Stimulated activated CD8-positive, alpha-beta memory T cell treated with anti-CD3 and anti-CD28 coated beads, Interleukin-4, amount 100 ng/mL, for 4 hours (primary cell): ENCODE data around the gene RAB15.
A peak's percentile ranks its signal among the peaks of the same experiment; 100 is the strongest.

Experiments
- DNase-seq, 2 donors: peaks; one replicate each; pipeline ENCODE4 v3.0.0-alpha.2; 2020; ENCODE audit warnings: low read depth in 2 of 2, low spot score in 1 of 2

Gene RAB15

GRCh38 chr14:64990939-64991338, 18.8 kb upstream of the RAB15 start:
- no peak for DNase-seq

DNA sequence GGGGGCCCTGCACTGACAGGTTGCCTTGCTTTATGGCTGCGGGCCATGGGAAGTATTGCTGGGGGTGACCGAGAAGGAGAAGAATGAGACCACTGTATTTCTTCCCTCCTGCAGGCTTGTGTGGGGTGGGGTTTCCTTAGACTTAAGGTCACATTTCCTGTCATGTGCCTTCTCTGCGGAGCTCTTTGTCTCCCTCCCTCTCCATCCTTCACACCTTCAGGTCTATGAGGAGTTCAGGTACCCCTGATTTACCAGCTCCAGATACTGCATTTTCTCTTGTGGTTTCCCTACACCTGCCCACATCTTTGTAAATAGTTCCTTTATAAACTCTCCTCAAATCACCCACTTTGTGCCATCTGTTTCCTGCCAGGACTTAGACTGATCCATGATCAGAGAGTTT, 18.2 kb upstream of the RAB15 start:
- no peak for DNase-seq

DNA sequence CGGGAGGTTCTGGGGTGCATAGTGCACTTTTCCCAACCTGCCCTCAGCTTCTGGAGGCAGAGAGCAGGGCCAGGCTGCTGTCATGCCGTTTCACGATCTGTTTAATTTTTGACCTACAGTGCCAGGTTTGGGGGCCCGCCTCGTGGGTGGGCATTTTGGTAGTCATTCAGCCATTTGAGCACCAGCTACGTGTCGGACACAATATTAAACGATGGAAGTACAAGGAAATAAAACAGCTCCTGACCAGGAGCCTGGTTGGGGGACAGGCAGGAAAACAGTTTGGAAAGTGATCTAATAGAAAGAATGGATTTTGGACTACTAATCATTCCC, 15.3 kb upstream of the RAB15 start:
- no peak for DNase-seq

- peak; percentile 81 to 83 for DNase-seq
Measured at GRCh38 chr14:64986648-64987437, 14.7 kb upstream of the RAB15 start, which contains the start of gene FNTB. Gene FNTB, plus strand, starts transcription at chr14:64986895. Its CDS starts 59 bp downstream, at chr14:64986954.

GRCh38 chr14:64983439-64984310, 11.5 kb upstream of the RAB15 start:
- DNase-seq = no peak

DNA sequence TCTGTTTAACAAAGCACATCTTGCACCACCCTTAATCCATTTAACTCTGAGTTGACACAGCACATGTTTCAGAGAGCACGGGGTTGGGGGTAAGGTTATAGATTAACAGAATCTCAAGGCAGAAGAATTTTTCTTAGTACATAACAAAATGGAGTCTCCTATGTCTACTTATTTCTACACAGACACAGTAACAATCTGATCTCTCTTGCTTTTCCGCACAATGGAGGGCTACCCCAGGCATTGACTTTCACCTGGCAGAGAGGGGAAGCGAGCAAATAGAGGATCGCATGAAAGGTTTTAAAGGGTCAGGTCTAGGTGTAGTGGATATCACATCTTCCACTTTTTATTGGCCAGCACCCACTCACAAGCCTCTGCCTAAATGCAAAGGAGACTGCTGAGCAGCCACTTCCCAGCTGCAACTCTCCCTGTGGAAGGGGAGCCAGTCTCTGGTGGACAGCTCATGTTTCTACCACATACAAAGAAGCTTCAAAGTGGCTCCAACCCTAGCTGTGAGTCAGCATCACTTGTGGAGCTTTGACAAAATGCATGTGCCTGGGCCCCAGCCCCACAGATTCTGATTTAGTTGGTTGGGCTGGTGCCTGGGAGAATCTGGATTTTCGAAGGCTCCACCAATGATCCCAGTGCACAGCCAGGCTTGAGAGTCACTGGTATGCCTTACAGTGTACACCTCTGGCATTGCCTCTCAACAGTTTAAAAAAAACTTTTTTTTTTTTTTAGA, 7.4 kb upstream of the RAB15 start:
- no peak for DNase-seq

DNA sequence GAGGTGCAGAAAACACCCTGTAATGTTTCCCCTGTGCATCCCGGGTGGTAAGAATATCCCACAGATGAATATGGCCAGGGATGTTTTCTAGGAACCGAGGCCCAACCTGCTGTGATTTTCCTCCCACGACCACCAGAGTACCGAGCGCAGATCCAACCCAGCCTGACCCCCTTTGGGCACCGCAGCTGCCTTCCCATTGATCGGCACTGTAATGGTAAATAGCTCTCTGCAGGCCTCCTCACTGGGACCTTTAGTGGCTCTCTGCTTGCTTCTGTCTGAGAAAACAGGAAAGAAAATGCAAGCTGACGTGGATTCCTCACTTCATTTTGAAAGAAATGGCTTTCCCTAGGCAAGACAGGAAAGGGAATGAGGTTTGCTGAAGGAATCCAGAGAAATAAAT, 2.4 kb upstream of the RAB15 start:
- DNase-seq = no peak

GRCh38 chr14:64973826-64974225, 1.7 kb upstream of the RAB15 start:
- no peak for DNase-seq

DNA sequence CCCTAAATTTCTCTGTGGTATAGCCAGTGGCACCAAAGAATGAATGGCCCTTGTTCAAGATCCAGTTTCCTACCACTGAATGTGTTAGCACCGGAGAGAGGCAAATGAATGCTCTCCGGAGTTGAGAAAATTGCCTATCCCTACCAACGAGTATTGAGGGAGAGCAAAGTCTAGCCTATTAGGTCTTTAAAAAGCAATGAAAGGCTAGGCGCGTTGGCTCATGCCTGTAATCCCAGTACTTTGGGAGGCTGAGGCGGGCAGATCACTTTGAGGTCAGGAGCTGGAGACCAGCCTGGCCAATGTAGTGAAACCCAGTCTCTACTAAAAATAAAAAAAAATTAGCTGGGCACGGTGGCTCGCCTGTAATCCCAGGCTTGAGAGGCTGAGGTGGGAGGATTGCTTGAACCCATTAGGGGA, 898 bp upstream of the RAB15 start:
- DNase-seq = no peak

GRCh38 chr14:64971491-64971942, 619 bp downstream of the RAB15 start:
- no peak for DNase-seq

GRCh38 chr14:64970776-64971477, 1.2 kb downstream of the RAB15 start:
- DNase-seq = no peak

DNA sequence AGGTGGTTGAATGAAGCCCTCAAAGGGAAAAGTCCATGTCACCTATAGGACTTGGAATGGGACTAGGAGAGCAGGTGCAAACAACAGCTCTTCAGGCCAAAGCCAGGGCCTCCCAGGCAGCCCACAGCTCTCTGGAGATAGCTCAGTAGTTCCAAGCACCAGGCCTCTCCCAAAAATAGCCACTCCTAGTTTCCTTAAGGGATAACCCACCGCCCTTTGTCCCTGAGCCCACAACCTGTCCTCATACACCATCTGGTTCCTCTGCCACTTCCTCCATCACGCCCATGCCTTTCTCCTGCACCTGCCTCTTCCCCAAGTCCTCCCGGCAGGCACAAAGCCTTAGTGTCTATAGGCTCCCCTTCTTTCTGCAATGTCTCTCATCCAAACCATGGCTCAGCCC, 2.1 kb downstream of the RAB15 start:
- no peak for DNase-seq

GRCh38 chr14:64968651-64969050, 3.5 kb downstream of the RAB15 start:
- DNase-seq = no peak

DNA sequence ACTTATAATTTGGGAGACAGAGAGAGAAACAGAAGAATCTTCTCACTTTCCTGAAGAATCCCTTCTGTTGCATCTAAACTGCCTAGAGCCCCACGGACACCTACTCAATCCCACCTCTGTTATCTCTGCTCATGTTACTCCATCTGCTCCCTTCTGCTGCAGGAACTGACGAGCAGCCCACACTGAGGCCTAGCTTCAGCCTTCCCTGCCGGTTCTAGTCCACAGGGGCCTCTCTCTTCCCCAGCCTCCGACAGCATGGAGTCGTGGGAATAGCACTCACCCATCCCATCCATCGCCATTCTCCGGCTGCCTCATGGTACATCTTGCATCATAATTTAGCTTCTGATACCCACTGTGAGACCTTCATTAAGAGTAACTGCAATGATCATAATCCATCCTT, 4.0 kb downstream of the RAB15 start:
- no peak for DNase-seq

GRCh38 chr14:64966976-64967375, 5.2 kb downstream of the RAB15 start:
- DNase-seq = no peak

- no peak for DNase-seq
Measured at GRCh38 chr14:64965356-64966000, 6.7 kb downstream of the RAB15 start.

- no peak for DNase-seq
Measured at GRCh38 chr14:64963611-64964010, 8.5 kb downstream of the RAB15 start.

GRCh38 chr14:64960762-64961276, 11.3 kb downstream of the RAB15 start:
- no peak for DNase-seq

GRCh38 chr14:64958743-64959142, 13.4 kb downstream of the RAB15 start:
- no peak for DNase-seq

DNA sequence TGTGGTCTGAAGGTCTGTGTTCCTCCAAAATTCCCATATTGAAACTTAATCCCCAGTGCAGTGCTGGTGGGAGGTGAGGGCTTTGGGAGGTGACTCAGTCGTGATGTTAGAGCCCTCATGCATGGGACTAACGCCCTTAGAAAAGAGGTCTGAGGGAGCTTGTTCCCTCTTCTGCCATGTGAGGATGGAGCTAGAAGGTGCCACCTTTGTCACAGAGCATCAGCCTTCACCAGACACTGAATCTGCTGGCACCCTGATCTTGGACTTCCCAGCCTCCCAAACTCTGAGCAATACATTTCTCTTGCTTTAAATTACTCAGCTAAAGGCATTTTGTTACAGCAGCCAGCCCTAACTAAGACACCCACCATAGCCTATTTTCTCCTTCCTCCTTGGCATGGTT, 13.9 kb downstream of the RAB15 start:
- no peak for DNase-seq
